ENCODE results near the gene PMF1.

PMF1 gene

GRCh38 chr1:156238248-156238647, 25.4 kb downstream of the PMF1 start:
- no peak for TF ChIP-seq CTCF (IDR thresholded peaks at IDR 0.05; ENCODE audit: insufficient read depth, low read length, poor library complexity, severe bottlenecking)
- Histone ChIP-seq H3K4me3 (replicated peaks; ENCODE audit: low read depth, low read length) (no peak overlapping the region), H3K27me3 (replicated peaks; ENCODE audit: control insufficient read depth, insufficient read depth, low read length) (no peaks in the 10 kb centered on the region), H3K36me3 (ENCODE audit: control insufficient read depth, insufficient read depth, low read length) (peaks cover 25% of the 10 kb centered on the region)
- no peak for DNase-seq (ENCODE audit: extremely low read depth, insufficient read length)

GRCh38 chr1:156241311-156241811, 28.6 kb downstream of the PMF1 start:
- no peak overlapping the region for H3K4me3 ChIP-seq (replicated peaks; ENCODE audit: low read depth, low read length)
- no peak for TF ChIP-seq CTCF (IDR thresholded peaks at IDR 0.05; ENCODE audit: insufficient read depth, low read length, poor library complexity, severe bottlenecking)
- DNase-seq (ENCODE audit: extremely low read depth, insufficient read length), result no peak
- no peaks in the 10 kb centered on the region for H3K27me3 ChIP-seq (replicated peaks; ENCODE audit: control insufficient read depth, insufficient read depth, low read length)
- peaks cover 13% of the 10 kb centered on the region for H3K36me3 ChIP-seq (ENCODE audit: control insufficient read depth, insufficient read depth, low read length)

- H3K27me3 ChIP-seq (replicated peaks; ENCODE audit: control insufficient read depth, insufficient read depth, low read length), result no peaks in the 10 kb centered on the region
- TF ChIP-seq CTCF (IDR thresholded peaks at IDR 0.05; ENCODE audit: insufficient read depth, low read length, poor library complexity, severe bottlenecking), result no peak
- no peak for DNase-seq (ENCODE audit: extremely low read depth, insufficient read length)
- H3K4me3 ChIP-seq (replicated peaks; ENCODE audit: low read depth, low read length), result no peak within 1 kb of the TSS
- peaks cover 12% of the 10 kb centered on the region for H3K36me3 ChIP-seq (ENCODE audit: control insufficient read depth, insufficient read depth, low read length)
Measured at GRCh38 chr1:156241926-156242325, 29.1 kb downstream of the PMF1 start, which contains the start of gene BGLAP. Gene BGLAP, plus strand, starts transcription at chr1:156242184. Its CDS starts 48 bp downstream, at chr1:156242232.

GRCh38 chr1:156242738-156243137, 29.9 kb downstream of the PMF1 start:
- no peak for DNase-seq (ENCODE audit: extremely low read depth, insufficient read length)
- no peak for TF ChIP-seq CTCF (IDR thresholded peaks at IDR 0.05; ENCODE audit: insufficient read depth, low read length, poor library complexity, severe bottlenecking)

GRCh38 chr1:156244126-156244525, 31.3 kb downstream of the PMF1 start:
- H3K4me3 ChIP-seq (replicated peaks; ENCODE audit: low read depth, low read length), result no peak overlapping the region
- H3K36me3 ChIP-seq (ENCODE audit: control insufficient read depth, insufficient read depth, low read length), result peaks cover 7% of the 10 kb centered on the region
- no peak for DNase-seq (ENCODE audit: extremely low read depth, insufficient read length)
- H3K27me3 ChIP-seq (replicated peaks; ENCODE audit: control insufficient read depth, insufficient read depth, low read length), result no peaks in the 10 kb centered on the region
- no peak for TF ChIP-seq CTCF (IDR thresholded peaks at IDR 0.05; ENCODE audit: insufficient read depth, low read length, poor library complexity, severe bottlenecking)

More at GRCh38 chr1:156242738-156243137, 29.9 kb downstream of the PMF1 start:
- H3K4me3 ChIP-seq (replicated peaks; ENCODE audit: low read depth, low read length), result no peak overlapping the region
- H3K27me3 ChIP-seq (replicated peaks; ENCODE audit: control insufficient read depth, insufficient read depth, low read length), result no peaks in the 10 kb centered on the region
- peaks cover 12% of the 10 kb centered on the region for H3K36me3 ChIP-seq (ENCODE audit: control insufficient read depth, insufficient read depth, low read length)

- Histone ChIP-seq H3K36me3 (ENCODE audit: control insufficient read depth, insufficient read depth, low read length) (peaks cover 9% of the 10 kb centered on the region), H3K27me3 (replicated peaks; ENCODE audit: control insufficient read depth, insufficient read depth, low read length) (no peaks in the 10 kb centered on the region), H3K4me3 (replicated peaks; ENCODE audit: low read depth, low read length) (no peak overlapping the region)
- TF ChIP-seq CTCF (IDR thresholded peaks at IDR 0.05; ENCODE audit: insufficient read depth, low read length, poor library complexity, severe bottlenecking), result no peak
- DNase-seq (ENCODE audit: extremely low read depth, insufficient read length), result no peak
Measured at GRCh38 chr1:156244712-156245111, 31.9 kb downstream of the PMF1 start.

All from GM06990 (cell line).